ENCODE measurements around the gene NRP1.

The NRP1 gene

DNA sequence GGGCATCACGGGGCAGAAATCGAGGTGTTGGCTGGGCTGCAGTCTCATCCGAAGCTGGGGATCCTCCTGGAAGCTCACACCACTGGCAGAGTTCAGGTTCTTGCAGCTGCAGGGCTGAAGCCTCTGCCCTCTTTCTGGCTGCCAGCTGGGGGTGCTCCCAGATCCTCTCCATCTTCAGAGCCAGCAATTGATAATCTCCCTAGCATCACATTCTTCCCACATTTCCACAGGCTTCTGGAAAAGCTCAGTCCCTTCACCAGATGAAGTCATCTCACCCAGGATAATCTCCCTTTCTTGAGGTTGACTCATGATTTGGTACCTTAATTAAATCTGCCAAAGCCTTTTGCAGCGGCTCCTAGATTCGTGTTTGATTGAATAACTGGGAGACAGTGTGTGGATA lies 55.2 kb downstream of the NRP1 start:
- no peak for DNase-seq
- H3K4me1 Mint-ChIP-seq, result no peaks in the 10 kb centered on the region
- ATAC-seq, result no peak
- no peaks in the 10 kb centered on the region for H3K9me3 Mint-ChIP-seq
- no peaks in the 10 kb centered on the region for H3K36me3 Mint-ChIP-seq (ENCODE audit: low read depth)
- H3K27me3 Mint-ChIP-seq, result peaks cover 13% of the 10 kb centered on the region
- no peak overlapping the region for H3K4me3 Mint-ChIP-seq
- H3K27ac Mint-ChIP-seq, result no peak overlapping the region

DNA sequence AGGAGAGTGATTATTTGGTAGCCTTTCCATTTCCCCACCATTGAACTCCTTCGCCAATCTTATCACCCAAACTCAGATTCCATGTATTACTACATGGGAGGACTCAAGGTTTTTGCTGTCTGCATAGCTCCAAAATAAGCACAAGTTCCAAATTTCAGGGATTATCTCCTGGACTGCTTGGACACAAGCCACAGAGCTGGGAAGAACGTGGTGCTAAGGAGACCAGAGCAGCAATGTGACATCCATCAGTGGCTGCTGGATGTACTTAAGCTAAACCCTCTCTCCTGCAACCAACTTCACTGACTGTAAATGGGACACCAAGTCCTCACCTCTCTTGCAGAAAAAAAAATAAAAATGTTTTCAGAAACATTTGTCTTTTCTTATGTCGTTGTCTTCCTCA lies 56.3 kb downstream of the NRP1 start:
- no peaks in the 10 kb centered on the region for H3K9me3 Mint-ChIP-seq
- DNase-seq (no peak), ATAC-seq (no peak)
- H3K36me3 Mint-ChIP-seq (ENCODE audit: low read depth), result no peaks in the 10 kb centered on the region
- no peaks in the 10 kb centered on the region for H3K4me1 Mint-ChIP-seq
- H3K4me3 Mint-ChIP-seq, result no peak overlapping the region
- peaks cover 12% of the 10 kb centered on the region for H3K27me3 Mint-ChIP-seq
- no peak overlapping the region for H3K27ac Mint-ChIP-seq

DNA sequence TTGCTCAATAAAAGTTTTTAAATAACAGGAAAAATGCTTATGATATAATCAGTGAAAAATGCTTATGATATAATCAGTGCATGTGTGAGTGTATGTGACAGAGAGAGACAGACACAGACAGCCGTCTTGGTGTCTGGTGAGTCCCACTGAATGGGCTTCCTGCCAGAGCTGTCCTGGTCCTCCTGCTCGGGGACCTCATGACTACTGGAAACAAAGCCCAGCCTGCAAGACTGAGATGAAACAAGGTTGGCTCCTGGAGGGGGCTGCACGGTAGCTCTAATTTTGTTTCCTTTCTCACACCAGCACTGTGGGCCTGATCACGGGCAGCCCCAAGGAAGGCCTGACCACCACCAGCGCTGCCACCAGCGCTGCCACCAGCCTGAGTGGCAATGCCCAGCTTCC lies 57.3 kb downstream of the NRP1 start:
- no peaks in the 10 kb centered on the region for H3K9me3 Mint-ChIP-seq
- H3K4me1 Mint-ChIP-seq, result no peaks in the 10 kb centered on the region
- H3K27ac Mint-ChIP-seq, result no peak overlapping the region
- H3K27me3 Mint-ChIP-seq, result peaks cover 11% of the 10 kb centered on the region
- DNase-seq (no peak), ATAC-seq (no peak)
- no peaks in the 10 kb centered on the region for H3K36me3 Mint-ChIP-seq (ENCODE audit: low read depth)
- no peak overlapping the region for H3K4me3 Mint-ChIP-seq

DNA sequence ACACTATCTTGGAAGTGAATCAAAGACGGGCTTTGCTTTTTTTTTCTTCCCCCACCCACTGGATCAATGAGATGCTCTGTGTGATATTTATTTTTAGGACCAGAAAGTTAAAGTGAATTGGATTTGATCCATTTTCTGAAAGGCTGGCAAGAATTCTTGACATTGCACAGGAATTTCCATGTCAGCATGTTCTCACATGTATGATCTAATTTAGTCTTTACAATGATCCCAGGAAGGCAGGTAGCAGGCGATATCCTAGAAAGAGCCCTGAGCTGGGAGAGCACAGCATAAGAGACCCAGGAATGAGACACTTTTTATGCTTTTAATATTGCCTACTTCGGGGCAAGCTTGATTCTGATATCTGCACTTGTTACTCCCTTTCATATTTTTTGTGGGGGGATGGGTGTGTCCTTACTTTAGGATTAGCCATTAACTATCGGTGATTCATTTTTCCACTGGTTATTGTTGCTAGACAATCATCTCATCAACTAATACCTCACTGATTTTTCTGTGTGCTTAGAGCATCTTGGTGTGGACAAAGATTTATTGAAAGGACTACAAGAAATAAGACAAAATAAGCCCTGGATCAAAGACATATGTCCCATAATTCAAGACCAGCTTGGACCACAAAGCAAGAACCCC lies 58.1 kb downstream of the NRP1 start:
- H3K36me3 Mint-ChIP-seq (ENCODE audit: low read depth), result no peaks in the 10 kb centered on the region
- H3K27me3 Mint-ChIP-seq, result peaks cover 13% of the 10 kb centered on the region
- no peaks in the 10 kb centered on the region for H3K9me3 Mint-ChIP-seq
- H3K4me1 Mint-ChIP-seq, result no peaks in the 10 kb centered on the region
- H3K4me3 Mint-ChIP-seq, result no peak overlapping the region
- no peak overlapping the region for H3K27ac Mint-ChIP-seq
- DNase-seq, result no peak
- no peak for ATAC-seq

DNA sequence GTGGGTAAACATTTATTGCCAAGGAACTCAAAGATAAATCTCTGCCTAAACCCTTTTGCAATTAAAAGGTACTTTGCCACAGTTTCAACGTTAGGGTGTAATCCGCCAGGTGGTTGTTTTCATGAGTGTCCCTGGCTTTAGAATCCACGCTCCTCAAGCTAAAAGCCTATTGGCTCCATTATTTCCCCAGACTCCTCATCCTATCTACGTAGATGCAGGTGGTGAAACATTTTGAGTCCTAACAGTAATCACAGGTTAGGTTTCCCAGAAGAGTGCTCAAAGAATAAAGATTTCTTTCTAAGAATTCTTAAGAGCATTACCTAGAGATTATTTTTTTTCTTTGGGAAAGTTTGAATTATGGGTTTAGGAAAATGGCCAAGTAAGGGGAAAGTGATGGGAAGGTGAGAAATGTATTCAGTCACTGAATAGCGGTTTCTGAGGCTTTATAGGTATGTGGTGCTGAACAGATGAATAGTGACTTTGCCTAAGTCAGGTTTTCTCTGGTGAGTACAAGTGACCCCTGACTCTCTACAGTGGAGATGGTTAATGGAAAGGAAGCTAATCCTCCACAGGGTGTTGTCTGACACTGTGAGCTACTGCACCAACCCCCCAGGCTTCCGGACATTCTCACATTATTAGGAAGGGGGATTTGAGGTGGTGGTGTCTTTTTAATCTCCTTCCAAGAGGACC lies 60.2 kb downstream of the NRP1 start:
- ATAC-seq, result no peak
- no peak overlapping the region for H3K27ac Mint-ChIP-seq
- H3K36me3 Mint-ChIP-seq (ENCODE audit: low read depth), result no peaks in the 10 kb centered on the region
- H3K9me3 Mint-ChIP-seq, result no peaks in the 10 kb centered on the region
- H3K4me3 Mint-ChIP-seq, result no peak overlapping the region
- no peaks in the 10 kb centered on the region for H3K4me1 Mint-ChIP-seq
- H3K27me3 Mint-ChIP-seq, result peaks cover 15% of the 10 kb centered on the region
- no peak for DNase-seq

DNA sequence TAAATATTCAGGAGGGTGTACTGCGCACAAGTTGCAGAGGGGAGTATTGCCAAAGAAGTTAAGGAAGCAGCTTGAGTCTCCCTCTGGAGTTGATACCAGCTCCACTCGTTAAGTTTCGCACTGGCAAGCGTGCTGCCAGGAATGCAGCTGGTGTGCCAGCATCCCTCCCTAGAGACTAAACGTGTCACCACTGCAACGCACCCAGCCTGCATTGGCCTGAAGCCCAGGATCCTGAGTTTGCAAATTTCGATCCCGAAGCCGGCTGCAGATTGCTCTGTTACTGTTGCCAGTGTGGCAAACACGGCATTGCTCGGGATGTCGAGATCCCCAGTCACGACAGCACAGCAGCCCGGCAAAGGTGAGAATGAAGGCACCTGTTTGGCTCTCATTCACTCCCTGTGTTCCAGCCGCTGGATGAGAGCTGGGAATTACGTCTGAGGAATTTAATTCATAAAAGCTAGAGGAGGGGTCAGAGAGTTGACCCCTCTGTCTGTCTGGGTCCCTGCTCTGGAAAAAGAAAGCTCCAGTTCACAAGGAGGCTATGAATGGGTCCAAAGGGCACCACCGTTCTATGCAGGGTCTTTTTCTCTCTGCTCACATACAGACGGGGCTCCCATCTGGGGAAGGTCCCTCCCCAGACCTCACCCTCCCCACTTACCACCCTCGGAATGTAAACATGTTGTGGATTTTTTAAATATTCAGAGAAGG lies 61.0 kb downstream of the NRP1 start:
- H3K27ac Mint-ChIP-seq, result no peak overlapping the region

DNA sequence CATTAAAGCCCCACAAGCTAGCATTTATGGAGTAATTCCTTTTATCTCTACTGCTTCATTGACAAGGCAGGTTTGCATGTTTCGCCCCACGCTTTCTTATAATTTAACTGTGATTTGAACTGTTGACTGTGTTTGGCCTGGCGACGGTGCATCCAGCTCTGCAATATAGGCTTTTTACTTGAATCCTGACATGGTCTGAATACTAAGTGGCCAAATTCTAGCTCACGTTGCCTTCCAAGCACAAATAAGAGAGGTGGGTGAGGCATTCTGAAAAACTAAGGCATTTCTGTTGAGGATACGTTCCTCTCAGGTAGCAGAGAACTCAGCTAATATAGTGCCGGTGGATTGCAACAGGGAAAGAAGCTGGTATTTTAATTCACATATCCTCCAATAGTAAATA lies 61.8 kb downstream of the NRP1 start:
- DNase-seq (no peak), ATAC-seq (no peak)
- Mint-ChIP-seq H3K9me3 (no peaks in the 10 kb centered on the region), H3K27ac (no peak overlapping the region), H3K36me3 (ENCODE audit: low read depth) (no peaks in the 10 kb centered on the region), H3K27me3 (peaks cover 14% of the 10 kb centered on the region), H3K4me3 (no peak overlapping the region), H3K4me1 (no peaks in the 10 kb centered on the region)

More for the DNA sequence above, 61.0 kb downstream of the NRP1 start:
- DNase-seq (no peak), ATAC-seq (no peak)
- H3K36me3 Mint-ChIP-seq (ENCODE audit: low read depth), result no peaks in the 10 kb centered on the region
- H3K4me1 Mint-ChIP-seq, result no peaks in the 10 kb centered on the region
- H3K4me3 Mint-ChIP-seq, result no peak overlapping the region
- H3K9me3 Mint-ChIP-seq, result no peaks in the 10 kb centered on the region
- H3K27me3 Mint-ChIP-seq, result peaks cover 14% of the 10 kb centered on the region

DNA sequence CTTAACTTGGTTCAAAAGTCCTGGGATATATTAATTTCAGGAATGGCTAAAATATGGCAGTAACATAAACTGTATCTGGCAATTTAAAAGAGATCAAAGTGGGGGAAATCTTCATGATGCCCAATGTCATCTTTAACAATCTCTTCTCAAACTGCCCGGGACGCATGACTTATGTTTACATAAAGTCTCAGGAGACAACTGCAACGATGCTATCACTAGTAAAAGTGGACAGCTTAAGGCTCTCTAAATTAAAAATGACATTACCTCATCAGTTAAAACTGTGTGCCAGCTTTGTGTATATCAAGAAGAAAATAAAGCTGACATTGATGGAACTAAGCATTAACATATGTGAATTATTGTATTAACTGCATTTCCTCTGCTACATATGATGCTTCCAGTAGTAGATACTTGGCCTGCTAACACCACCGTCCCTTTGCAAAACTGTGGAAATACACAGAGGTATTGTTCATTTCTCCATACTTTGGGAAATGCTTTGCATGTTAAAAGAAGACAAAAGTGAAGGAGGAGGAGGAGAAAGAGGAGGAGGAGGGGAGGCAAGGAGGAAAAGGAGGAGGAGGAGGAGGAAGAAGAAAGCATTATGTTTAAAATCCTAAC lies 62.4 kb downstream of the NRP1 start:
- no peak for DNase-seq
- Mint-ChIP-seq H3K36me3 (ENCODE audit: low read depth) (no peaks in the 10 kb centered on the region), H3K4me1 (no peaks in the 10 kb centered on the region), H3K4me3 (no peak overlapping the region), H3K27ac (no peak overlapping the region), H3K9me3 (no peaks in the 10 kb centered on the region), H3K27me3 (peaks cover 14% of the 10 kb centered on the region)
- ATAC-seq, result no peak

DNA sequence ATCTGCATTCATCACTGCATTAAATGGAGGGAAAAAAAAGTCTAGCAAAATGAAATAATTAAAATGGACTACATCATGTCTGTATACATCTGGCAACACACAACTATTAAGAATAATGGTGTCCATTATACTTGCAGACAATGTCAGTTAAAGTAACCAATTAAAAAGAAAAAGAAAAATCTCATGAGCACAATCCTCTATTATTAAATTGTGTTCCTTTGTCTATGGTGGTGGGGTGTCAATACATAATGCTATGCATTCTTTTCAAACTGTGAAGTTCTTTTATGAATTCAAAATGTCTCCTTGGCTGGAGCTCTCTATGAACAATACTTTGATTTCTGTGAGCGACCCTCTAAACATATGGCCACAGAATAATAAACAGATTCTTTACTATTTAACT lies 63.5 kb downstream of the NRP1 start:
- peaks cover 16% of the 10 kb centered on the region for H3K27me3 Mint-ChIP-seq
- ATAC-seq, result no peak
- DNase-seq, result no peak
- no peak overlapping the region for H3K4me3 Mint-ChIP-seq
- H3K36me3 Mint-ChIP-seq (ENCODE audit: low read depth), result no peaks in the 10 kb centered on the region
- peaks cover 4% of the 10 kb centered on the region for H3K4me1 Mint-ChIP-seq
- H3K27ac Mint-ChIP-seq, result no peak overlapping the region
- no peaks in the 10 kb centered on the region for H3K9me3 Mint-ChIP-seq

DNA sequence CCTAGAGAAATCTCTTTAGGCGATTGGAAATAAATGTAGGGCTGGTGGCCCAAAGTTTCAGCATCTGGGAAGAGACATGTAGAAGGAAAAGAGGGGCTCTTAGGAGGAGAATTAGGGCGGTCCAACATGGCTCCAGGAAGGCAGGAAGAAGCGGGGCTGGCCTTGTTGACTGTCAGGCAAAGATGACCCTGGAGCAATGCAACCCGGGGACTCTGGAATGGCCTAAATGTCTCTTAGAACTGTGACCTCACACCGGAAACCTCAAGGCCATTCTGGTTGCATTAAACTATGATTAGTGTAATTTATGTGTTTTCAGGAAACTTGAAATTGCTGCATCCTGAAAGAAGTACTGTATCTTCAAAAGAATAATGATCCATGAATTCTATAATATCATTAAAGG lies 66.8 kb downstream of the NRP1 start:
- Mint-ChIP-seq H3K27me3 (peaks cover 16% of the 10 kb centered on the region), H3K9me3 (peaks cover 1% of the 10 kb centered on the region), H3K27ac (no peak overlapping the region), H3K4me1 (peaks cover 35% of the 10 kb centered on the region), H3K4me3 (no peak overlapping the region), H3K36me3 (ENCODE audit: low read depth) (no peaks in the 10 kb centered on the region)
- ATAC-seq (no peak), DNase-seq (no peak)

DNA sequence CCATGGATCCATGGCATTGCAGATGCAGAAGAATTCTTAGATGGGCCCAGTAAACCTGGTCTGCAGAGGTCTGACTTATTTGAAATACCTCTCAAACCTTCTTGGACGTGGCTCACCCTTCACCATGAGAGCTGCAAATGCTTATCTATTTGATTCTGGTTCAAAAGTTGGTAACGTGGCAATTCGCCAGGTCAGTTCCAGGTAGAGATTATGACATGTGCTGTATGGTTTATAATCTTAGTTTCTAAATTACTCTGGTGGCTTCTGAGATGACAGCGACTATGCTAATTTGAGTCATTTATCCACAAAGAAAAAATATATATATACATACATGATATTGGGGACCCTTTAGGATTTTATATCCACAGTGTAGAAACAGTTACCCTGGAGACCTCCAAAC lies 68.8 kb downstream of the NRP1 start:
- Mint-ChIP-seq H3K4me3 (no peak overlapping the region), H3K36me3 (ENCODE audit: low read depth) (peaks cover 2% of the 10 kb centered on the region), H3K9me3 (peaks cover 4% of the 10 kb centered on the region), H3K27me3 (peaks cover 9% of the 10 kb centered on the region), H3K27ac (peak overlapping the region; percentile 35), H3K4me1 (peaks cover 35% of the 10 kb centered on the region)
- DNase-seq (peak; percentile 54), ATAC-seq (peak; percentile 5)

DNA sequence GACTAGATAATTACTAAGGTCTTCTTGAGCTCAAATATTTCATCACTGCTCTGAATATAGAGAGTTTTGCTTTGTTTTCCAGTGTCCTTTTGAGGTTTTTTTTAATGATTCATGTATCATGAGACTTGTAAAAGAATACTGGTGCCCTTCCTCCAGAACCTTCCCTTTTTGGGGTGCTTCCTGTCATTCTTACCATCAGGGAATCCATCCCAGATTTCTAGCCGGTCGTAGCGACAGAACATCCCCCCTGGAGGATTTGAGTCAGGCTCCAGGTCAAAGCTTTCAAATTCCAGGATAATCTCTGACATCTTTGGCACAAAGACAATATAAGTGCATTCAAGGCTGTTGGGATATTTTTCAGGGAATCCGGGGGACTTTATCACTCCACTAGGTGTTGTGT lies 71.0 kb downstream of the NRP1 start:
- Mint-ChIP-seq H3K9me3 (peaks cover 4% of the 10 kb centered on the region), H3K27ac (peak overlapping the region; percentile 82)

DNA sequence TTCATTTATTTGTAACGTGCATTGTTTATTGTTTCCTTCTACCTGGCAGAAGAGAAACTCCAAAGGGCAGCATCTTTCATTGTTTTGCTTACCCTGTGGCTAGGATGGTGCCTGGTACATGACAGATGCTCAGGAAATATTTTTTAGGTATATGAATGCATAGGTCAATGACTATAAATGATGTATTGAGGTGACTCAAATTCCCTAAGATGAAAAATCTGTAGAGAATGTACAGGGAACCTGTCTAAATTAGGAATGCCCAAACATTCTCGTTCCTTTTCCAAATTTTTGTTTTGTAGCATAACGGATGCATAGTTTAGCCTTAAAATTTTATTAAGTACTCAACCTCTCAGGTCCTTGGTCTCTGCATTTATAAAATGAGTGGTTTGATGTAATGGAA lies 71.6 kb downstream of the NRP1 start:
- Mint-ChIP-seq H3K27me3 (peaks cover 19% of the 10 kb centered on the region), H3K36me3 (ENCODE audit: low read depth) (peaks cover 2% of the 10 kb centered on the region), H3K4me1 (peaks cover 35% of the 10 kb centered on the region), H3K4me3 (no peak overlapping the region), H3K9me3 (peaks cover 4% of the 10 kb centered on the region), H3K27ac (no peak overlapping the region)
- no peak for ATAC-seq
- no peak for DNase-seq

More for the DNA sequence above, 71.0 kb downstream of the NRP1 start:
- Mint-ChIP-seq H3K4me1 (peaks cover 35% of the 10 kb centered on the region), H3K36me3 (ENCODE audit: low read depth) (peaks cover 2% of the 10 kb centered on the region), H3K4me3 (no peak overlapping the region), H3K27me3 (peaks cover 16% of the 10 kb centered on the region)
- DNase-seq, result no peak
- ATAC-seq, result no peak

DNA sequence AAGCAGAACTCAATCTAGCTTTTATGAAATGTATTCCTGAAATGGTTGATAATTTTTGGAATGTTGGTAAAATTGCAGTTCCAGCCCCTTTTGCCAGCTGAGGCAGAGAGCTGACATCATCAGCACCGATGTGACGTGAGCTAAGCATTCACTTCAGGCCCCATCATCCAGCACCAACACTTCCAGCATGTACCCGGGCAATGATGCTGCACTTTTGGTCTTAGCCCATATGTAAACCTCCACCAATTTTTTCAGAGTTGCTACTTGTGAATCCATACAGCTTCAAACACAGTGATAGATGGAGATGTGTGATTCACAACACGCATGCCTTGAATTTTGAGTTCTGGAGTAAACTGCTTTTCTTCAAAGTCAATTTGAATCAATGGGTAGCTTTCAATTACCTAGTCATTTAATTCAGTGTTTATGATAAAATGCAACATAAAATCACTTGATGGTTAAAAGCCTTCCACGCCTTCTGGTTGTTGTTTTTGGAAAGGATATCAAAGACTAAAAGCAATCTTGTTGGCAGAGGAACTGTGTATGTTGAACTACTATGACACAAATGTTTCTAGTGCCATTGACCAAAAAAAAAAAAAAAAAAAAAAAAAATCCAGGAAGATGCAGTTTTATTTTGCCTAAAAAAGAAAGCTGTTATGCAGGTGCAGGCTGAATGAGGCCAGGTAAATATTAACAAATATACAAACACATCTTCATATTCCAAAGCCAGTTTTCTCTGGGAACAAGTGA lies 73.9 kb downstream of the NRP1 start:
- no peak for ATAC-seq

More for the DNA sequence above, 73.9 kb downstream of the NRP1 start:
- no peak for DNase-seq
- Mint-ChIP-seq H3K4me1 (peaks cover 27% of the 10 kb centered on the region), H3K27me3 (peaks cover 26% of the 10 kb centered on the region), H3K27ac (no peak overlapping the region), H3K36me3 (ENCODE audit: low read depth) (peaks cover 2% of the 10 kb centered on the region), H3K9me3 (peaks cover 4% of the 10 kb centered on the region), H3K4me3 (no peak overlapping the region)

Measured in activated naive CD8-positive, alpha-beta T cell treated with anti-CD3 and anti-CD28 coated beads, Interleukin-2, amount 50 U/mL, for 24 hours (primary cell).